T-helper 1 cell (primary cell): ENCODE results near the gene RAET1E.
"Not testable (repeated sequence)": the region's sequence is repeated elsewhere in the genome, so short reads cannot be mapped to it uniquely, and the experiment has no call there.

Experiments used
- DNase-seq, 5 donors: peaks; one replicate each; pipeline ENCODE4 v3.0.0-alpha.2; 2012 to 2020

RAET1E gene

DNA sequence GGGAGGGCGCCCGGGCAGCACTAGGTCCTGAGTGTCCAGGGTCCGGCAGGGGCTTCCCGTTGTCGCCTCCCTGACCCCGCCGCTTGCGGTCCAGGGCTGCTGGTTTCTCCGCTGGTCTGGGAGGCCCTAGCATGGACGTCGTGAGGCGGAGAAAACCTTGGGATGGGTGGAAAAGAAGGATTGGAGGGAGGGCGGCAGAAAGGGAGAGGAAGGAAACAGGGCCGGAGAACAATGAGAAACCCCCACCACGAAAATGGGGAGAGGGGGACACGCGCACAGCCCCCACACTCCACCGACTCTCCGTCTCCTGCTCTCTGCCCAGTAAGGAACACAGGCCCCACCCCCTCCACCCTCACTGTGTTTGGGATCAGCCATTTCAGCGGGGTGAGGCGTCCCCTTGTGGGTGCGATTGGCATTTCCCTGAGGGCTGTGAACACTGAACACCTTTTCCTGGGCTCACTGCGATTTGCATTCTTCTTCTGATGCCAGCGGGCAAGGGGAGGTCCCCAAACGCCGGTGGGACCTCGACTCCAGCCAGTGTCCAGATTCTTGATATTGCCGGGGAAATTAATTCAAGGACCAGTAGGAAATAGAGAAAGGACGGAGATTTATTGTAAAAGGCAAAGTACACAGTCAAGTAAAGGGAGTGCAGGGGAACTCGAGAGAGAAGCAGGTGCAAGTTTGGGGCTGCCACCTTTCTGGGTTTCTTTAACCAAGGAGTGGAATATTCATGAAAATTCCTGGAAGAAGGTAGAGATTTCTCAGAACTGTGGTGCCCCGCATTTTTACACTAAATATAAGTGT is 28.3 kb upstream of the RAET1E start:
- peak; percentile 32 to 74 (median 57) for DNase-seq

DNA sequence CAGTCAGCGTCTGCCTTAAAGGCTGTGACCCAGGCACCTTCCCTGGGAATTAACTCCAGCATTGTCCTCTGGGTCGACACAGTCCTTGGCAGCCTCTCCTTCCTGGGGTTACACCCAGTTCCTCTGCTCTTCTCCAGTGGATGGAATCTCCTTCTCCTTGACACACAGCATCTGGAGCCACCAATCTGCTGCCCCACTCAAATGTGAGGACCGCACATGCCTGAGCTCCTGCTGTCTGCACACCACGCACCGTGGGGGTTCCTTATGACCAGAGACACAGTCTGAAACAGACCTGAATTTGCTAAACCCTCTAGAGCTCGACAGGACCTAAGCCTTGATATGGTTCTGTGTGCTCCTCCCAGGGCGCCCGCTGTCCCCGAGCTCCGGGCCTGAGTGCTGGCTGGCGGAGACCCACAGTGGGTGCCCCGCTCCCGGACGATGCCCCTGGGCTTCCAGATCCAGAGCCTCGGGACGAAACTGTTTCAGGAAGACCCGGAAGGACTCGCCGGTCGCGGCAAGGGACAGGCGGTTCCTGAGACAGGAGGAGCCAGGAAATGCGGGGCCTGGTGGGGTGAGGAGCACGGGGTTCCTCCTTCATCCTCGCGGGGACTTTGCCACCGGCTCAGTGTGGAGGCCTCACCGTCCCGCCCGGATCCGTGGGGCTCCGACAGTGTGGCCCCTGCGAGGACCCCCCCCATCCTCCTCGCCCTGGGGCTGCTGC is 27.5 kb upstream of the RAET1E start:
- no peak for DNase-seq

DNA sequence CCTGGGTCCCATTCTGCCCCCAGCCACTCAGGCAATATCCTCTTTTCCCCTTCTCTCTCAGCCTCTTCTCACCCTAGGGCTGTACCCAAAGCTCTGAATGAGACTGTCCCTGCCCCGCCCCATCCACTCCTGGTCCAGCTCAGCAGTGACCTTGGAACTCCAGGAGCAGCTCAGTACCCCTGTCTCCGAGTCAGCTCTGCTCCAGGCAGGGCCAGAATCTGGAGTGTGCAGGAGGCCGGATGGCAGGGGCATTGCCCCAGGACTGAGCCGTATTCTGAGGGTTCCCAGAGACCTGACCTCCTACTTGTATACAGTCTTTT is 27.0 kb upstream of the RAET1E start:
- no peak for DNase-seq

DNA sequence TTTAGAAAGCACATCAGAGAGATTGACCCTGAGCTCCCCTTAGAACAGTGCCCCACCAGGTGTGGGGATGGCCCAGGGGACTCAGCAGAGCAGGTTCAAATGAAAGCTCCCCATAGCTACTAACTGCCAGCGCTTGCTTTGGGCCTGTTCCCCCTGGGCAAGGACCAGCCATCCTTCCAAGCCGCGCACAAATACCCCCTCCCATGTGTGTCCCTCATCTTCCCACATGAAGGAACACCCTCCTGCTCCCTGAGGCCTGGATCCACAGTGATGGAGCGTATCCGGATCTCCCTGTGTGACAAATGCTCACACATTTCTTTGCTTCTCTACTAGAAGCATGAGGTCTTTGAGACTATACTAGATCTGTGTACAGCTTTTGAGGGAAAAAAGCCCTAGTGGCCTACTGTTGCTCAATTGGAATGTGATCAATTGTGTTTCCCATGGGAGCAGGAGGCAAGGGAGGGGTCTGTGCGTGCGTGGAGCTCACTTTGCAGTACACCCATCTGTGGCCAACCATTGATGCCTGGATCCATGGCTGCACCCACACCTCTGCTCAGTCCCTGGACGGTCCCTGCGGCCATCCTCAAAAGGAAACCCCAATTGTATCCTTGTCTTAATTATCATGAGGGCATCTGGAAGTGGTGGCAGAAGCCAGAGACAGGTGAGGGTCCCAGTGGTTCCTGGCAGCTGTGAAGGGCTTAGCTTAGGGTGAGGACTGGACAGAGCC is 26.5 kb upstream of the RAET1E start:
- DNase-seq: no peak

DNA sequence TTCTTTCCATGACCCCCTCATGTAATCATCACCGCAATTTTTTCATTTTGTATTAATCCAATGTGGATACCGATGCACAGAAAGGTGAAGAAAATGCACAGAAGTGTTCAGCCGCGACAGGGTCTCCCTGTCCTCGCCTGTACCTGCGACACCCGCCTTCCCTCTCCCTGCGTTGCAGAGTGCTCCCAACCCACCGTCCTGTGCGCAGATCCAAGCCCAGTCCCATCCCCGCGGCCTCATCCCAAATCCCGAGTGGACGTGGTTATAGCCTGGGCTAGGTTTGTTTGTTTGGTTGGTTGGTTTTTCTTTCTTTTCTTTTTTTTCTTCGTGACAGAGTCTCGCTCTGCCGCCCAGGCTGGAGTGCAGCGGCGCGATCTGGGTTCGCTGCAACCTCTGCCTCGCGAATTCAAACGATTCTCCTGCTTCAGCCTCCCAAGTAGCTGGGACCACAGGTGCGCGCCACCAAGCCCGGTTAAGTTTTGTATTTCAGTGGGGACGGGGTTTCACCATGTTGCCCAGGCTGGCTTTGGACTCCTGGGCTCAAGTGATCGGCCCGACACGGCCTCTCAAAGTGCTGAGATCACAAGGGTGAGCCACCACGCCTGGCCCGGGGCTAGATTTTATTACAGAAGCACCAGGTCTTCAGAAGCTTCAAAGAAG is 25.5 kb upstream of the RAET1E start:
- no peak for DNase-seq

DNA sequence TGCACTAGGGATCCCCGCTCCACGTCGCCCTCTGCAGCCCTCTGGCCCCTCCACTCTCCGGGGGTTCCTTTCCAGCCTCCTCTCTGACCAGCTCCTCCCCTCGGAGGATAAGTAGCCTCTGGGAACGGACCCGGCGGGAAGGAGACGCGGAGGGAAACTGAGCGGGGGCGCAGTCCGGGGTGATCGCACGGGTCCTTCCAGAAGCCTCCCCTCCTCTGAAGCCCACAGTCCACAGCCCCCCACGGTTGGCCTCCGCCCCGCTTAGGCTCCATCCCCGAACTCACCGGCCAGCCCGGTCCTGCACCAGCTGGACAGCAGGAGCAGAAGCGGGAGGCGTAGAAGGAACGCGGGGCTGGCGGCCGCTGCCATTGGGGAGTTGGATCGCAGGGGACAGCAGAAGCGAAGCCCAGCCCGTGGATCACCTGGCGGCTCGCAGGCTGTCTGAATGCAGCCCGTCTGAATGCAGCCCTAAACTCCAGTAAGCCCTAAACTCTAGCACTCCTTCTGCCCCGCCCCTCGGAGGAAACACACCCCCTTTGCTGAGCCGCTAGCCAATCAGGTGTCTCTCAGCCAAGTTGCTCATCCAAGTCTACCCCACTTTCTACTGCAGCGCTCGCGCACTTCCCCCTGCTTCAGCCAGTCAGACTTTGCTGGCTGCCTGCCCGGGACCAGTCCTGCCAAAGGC is 24.9 kb upstream of the RAET1E start, which contains the start of gene RAET1G:
TSS of gene RAET1G (minus strand) at position 480 of the 685 bp plus-strand sequence. CDS start at position 369, 111 bp downstream.
- peak; percentile 57 to 83 (median 72) for DNase-seq

DNA sequence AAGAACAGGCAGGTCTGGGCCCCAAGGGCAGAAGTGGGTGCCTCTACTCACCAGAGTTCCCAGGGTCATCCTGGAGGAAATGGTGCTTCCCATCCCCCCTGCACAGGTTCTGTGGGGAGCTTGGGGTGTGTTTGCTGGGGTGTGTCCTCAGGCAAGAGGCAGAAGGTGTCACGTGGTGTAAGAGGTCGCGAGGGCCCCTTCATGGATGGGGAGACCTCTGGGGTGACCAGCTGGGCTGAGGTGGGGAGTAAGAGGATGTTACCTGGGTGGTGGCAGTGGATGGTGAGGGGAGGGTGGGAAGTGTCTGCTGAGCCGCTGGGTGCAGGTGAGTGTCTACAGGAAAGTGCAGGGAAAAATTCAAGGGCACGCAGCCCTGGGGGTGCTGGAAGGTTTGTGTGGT is 24.2 kb upstream of the RAET1E start:
- DNase-seq: not testable (repeated sequence)

DNA sequence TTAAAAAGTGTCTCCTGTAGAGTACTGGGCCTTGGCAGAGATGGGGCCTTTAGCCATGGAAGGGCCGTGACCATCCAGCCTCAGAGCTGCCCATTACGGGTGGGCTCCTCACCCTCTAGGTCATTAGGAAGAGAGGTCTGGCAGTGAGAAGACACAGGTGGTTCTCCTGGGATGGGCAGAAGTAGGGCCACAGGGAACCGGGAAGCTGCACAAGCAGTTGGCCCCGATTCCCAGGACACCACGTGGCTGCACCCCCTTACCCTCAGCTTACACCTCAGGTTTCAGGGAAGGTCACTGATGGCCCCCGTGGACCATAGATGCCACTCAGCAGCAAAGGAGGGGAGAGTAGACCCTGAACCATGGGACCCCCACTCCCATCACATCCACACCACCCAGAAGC is 23.4 kb upstream of the RAET1E start:
- DNase-seq: no peak

DNA sequence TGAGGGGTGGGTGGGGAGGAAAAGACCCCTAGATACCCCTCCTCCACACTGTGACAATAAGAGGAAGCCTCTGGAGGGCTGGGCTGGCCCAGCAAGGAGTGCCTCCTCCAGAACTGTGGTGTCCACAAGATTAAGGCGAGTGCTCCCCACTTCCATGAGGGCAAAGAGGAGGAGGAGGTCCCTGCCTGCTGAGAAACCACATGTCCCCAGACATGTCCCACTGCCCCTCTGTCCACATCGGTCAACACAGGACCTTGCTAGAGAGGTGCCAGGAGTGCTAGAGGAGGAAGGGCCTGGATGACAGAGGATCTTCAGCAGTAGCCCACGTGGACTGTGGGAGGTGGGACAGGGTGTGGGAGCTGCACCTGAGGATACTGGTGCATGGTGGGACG is 21.9 kb upstream of the RAET1E start:
- DNase-seq: no peak

DNA sequence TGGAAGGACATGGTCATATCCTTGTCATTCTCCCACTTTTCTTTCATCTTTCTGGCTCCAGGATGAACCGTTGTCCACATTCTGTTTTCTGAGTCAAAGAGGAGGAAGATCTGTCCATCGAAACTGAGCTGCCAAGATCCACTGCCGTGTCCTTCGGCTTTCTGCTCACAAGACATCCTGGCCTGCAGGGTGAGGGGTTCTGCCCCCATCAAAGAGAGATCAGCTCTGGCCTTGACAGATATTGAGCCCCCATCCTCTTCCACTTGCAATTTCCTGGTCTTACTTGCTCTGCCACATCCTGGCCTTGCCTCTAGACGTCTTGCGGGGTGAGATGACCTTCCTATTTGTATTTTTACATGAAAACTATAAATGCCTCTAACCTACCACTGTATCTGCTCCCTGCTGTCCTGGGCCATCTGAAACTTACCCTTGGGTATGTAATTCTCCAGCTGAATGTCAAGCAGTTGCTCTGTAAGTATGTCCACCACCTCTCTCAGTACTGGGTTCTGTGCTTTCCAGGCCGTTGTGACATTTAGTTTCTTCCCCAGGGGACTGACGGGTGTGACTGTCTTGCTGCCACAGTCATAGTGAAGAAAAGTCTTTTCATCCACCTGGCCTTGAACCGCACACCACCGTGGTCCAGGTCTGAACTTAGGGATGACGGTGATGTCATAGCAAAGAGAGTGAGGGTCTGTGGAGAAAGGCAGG is 21.4 kb upstream of the RAET1E start:
- not testable (repeated sequence) for DNase-seq

DNA sequence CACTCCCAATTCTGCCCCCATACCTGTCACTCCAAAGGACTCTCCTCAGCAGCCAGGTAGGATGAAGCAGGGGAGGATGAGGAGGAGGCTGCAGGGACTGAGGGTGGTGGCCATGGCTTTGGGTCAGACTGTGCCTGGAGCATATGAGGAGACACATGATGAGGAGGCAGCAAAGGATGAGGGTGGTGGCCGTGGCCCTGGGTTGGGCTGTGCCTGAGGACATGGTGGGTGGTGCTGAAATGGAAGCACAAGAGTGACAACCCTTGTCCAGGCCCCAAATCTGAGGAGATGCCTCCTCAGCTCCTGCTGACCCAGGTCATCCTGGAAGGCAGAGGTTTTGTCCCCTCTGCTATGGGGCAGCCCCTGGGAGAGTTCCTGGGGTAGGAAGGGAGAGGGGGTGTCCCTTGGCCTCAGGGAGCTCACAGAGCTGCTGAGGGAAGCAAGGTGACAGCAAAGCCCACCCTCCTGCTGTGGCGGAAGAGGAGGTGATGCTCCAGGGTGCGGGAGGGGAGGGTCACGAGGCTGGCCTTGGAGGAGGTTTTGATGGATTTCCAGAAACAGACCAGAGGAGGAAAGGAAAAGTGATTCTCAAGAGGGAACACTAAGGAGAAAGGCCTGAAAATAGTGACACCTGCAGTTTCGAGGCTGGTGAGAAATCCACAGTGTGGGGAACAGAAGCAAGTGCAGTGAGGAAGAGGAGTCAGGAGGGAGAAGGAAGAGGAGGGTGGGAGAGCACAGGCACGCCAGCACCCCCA is 20.4 kb upstream of the RAET1E start:
- DNase-seq: no peak

DNA sequence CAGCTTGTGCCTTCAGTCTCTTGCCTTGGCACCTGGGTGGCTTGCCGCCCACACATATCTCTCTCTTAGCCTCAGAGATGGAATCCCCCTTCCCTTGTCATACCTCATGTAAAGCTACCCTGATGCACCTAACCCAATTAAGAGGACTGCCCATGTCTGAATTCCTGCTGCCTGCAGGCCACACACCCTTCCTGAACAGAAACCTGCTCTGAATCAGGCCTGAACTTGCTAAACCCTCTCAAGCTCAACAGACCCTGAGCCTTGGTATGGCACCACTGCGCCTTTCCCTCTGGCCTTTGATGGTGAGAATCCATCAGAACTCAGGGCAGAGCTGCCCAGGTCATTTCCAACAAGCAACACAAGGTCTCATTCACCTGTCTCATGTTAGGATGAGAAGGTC is 19.8 kb upstream of the RAET1E start:
- no peak for DNase-seq

DNA sequence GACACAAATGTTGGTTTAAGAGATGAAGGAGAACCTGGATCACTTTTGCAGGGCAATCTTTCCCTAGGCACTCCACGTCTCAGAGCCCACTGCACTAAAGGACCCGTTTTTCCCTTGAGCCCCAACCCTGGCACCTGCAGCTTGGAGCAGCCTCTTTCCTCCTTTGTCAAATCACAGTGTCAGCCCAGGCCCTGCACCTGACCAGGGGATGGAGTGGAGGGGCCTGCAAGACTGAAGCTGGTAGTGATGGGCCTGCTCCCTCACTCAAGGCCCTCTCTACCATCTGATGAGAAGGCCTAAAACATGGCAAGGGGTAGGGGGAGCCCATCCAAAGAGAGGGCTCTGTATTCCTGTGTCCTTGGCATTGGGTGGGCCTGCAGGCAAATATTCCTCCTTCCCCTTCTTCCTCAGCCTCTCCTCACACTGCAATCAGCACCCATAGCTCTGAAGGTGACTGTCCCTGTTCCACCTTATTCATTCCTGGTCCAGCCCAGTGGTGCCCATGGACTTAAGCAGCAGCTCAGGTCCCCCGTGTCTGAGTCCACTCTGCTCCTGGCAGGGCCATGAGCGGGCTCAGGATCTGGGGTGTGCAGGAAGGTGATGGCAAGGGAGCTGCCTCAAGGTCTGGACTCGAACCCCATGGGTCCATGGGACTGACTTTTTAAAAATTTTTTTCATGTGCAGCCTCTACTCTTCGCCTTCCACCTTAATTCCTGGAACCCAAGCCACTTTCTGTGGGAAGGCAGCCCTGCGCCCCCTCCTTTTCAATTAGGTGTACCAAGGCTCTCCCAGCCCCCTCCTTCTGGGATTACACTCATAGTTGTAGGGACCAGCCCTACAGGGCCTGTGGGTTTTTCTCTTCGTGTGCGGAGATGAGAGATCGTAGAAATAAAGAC is 18.3 kb upstream of the RAET1E start:
- no peak for DNase-seq

DNA sequence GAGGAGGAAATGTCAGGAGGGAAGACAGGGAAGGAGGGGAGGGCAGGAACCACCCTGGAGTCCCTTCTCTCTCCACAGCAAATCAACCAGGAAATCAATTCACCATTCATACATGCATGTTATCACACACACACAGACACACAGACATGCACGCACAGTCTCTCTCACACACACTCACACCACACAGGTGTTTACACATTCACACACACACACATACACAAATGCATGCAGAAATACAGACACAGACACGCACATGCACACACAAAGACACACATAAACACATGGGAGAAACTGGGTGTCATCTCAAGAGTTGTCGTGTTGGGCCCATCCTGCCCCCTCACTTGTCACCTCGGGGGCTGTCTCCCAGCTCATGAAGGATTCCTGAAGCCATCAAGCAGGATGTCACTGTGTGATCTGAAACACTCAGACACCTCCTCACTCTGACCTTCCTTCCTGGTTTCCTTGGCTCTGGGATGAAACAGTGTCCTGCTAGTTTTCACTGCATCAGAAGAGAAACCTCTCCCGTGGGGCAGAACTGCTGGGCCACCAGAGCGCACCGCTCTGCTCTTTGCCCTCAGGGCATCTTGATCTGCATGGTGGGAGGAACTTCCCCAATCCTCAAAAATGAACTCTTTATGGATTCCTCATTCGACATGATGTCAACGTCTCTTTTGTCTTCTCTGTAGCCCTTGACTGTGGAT is 15.8 kb upstream of the RAET1E start:
- DNase-seq: no peak

DNA sequence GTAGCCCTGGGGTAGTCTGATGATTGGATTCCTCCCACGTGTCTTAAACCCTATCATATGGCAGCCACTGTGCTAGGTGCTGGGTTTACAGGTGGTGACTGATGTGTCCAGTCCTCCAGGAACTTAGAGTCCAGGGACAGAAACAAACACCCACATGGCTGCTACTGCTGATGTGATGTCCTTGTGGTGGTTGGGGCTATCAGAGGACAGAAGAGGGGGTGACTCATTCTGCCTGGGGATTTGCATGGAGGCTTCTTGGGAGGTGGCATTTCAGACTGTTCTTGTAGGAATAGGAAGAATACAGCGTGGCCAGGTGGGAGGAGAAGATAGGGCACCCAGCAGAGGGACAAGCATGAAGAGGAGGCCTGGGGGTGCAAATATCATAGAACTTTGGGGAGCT is 15.2 kb upstream of the RAET1E start:
- no peak for DNase-seq

DNA sequence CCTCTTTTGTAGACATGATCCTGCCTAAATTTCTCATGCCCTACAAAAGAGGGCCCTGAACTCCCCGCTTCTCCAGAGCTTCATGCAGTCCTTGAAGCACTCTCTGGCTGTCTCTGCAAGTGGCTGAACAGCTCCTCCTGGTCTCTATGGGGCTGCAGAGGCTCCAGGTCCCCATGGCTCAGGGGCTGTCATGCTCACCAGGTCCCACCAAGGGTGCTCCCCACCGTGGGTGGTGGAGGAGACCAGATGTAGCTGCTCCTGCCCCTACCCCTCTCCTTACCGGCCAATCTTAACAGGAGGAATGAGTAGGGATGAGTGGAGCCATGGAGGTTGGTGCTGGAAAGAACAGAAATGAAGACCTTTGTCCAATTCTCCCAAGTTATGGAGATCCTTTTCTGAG is 14.8 kb upstream of the RAET1E start:
- not testable (repeated sequence) for DNase-seq

DNA sequence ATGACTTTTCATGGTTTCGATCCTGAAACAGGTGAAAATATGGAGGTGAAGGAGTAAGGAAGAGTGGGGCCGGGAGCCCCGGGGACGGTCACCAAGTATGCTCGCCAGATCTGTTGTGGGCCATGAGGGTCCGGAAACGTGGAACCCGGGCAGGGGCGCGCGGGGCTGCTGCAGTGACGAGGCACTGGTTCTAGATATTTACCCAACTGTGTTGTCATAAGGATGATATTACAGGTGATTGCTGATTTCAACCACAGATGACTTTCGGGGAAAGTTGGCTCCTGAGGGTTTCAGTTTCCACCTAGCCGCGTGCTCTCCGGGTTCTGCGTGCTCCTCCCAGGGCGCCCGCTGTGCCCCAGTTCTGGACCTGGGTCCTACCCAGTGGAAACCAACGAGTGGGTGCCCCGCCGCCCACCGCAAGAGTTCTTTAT is 12.8 kb upstream of the RAET1E start:
- DNase-seq: no peak

DNA sequence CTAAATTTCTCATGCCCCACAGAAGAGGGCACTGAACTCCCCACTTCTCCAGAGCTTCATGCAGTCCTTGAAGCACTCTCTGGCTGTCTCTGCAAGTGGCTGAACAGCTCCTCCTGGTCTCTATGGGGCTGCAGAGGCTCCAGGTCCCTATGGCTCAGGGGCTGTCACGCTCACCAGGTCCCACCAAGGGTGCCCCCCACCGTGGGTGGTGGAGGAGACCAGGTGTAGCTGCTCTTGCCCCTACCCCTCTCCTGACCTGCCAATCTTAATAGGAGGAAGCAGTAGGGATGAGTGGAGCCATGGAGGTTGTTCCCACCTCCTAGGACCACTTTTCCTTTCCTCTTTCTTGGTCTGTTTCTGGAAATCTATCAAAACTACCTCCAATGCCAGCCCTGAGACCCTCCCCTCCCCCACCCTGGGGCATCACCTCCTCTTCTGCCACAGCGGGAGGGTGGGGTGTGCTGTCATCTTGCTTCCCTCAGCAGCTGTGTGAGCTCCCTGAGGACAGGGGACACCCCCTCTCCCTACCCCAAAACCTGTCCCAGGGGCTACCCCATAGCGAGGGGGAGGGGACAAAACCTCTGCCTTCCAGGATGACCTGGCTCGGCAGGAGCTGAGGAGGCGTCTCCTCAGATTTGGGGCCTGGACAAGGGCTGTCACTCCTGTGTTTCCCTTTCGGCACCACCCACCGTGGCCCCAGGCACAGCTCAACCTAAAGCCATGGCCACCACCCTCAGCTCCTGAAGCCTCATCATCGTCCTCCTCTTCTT is 12.0 kb upstream of the RAET1E start:
- DNase-seq: no peak
